GM19035 (cell line): Measurements from ENCODE around the gene MSI2.
A peak's percentile ranks its signal among the peaks of the same experiment; 100 is the strongest.

ENCODE experiments used
- ATAC-seq: cut with Tn5 transposase; IDR thresholded peaks from one replicate; pipeline ENCODE4 v1.9.1; 2021; ENCODE audit not compliant: unreplicated experiment

MSI2 gene

GRCh38 chr17:57448759-57449283, 192.5 kb downstream of the MSI2 start:
- no peak for ATAC-seq

GRCh38 chr17:57451191-57451590, 194.9 kb downstream of the MSI2 start:
- ATAC-seq = no peak

GRCh38 chr17:57451643-57452042, 195.3 kb downstream of the MSI2 start:
- ATAC-seq = no peak

- ATAC-seq = no peak
These were observed 197.6 kb downstream of the MSI2 start for GRCh38 chr17:57453841-57454425.

GRCh38 chr17:57454729-57455062, 198.4 kb downstream of the MSI2 start:
- no peak for ATAC-seq

GRCh38 chr17:57455063-57455914, 199.0 kb downstream of the MSI2 start:
- ATAC-seq = peak; percentile 75

- ATAC-seq = no peak
These were observed 200.3 kb downstream of the MSI2 start for GRCh38 chr17:57456622-57457021.

- no peak for ATAC-seq
These were observed 200.9 kb downstream of the MSI2 start for GRCh38 chr17:57457188-57457587.

GRCh38 chr17:57458718-57459285, 202.5 kb downstream of the MSI2 start:
- ATAC-seq = no peak

- ATAC-seq = no peak
These were observed 203.1 kb downstream of the MSI2 start for GRCh38 chr17:57459286-57459915.

GRCh38 chr17:57461082-57461481, 204.8 kb downstream of the MSI2 start:
- no peak for ATAC-seq

- no peak for ATAC-seq
These were observed 205.8 kb downstream of the MSI2 start for GRCh38 chr17:57462007-57462579.

GRCh38 chr17:57463103-57463885, 207.0 kb downstream of the MSI2 start:
- peak; percentile 88 for ATAC-seq

- no peak for ATAC-seq
These were observed 208.0 kb downstream of the MSI2 start for GRCh38 chr17:57464191-57464864.

GRCh38 chr17:57465610-57466009, 209.3 kb downstream of the MSI2 start:
- no peak for ATAC-seq

- ATAC-seq = no peak
These were observed 209.7 kb downstream of the MSI2 start for GRCh38 chr17:57466017-57466471.

GRCh38 chr17:57466521-57466920, 210.2 kb downstream of the MSI2 start:
- no peak for ATAC-seq

- ATAC-seq = no peak
These were observed 210.9 kb downstream of the MSI2 start for GRCh38 chr17:57467226-57467625.

GRCh38 chr17:57467801-57468200, 211.5 kb downstream of the MSI2 start:
- no peak for ATAC-seq
